PC-9 (cell line): ENCODE data around the gene RBM15. TPM values are rescaled to one million over a fixed set of nuclear protein-coding genes. Genes with fewer than 3 reads are reported as not detected.

Experiments used
- BruUV-seq: library from RNA; stranded (reverse); fragments of 400-500 nt; replicated peaks from 2 replicates; lab custom pipeline; 2021; lab: Mats Ljungman, UMichigan
- CTCF ChIA-PET: fragments of 300-600 bp; sonication (Branson Sonifier 250); formaldehyde crosslinking; loops from one replicate; lab custom pipeline; 2022; ENCODE audit warnings: antibody characterized with exemption; lab: Charles Lee
- POLR2A ChIA-PET: fragments of 300-600 bp; sonication (Branson Sonifier 250); formaldehyde crosslinking; loops from one replicate; lab custom pipeline; 2022; ENCODE audit warnings: antibody characterized with exemption; ENCODE audit not compliant: unreplicated experiment; lab: Charles Lee
- DNase-seq, 2 experiments: peaks; one replicate each; pipeline versions ENCODE4 v3.0.0 to v3.0.0-alpha.2; 2015 to 2022; ENCODE audit warnings: mixed read lengths in 1 of 2
- H2AFZ ChIP-seq: fragments of 200-600 bp; sonication (generic); 2 replicates; pipeline ENCODE4 v1.8.1; 2017; ENCODE audit warnings: antibody characterized with exemption
- H3F3A ChIP-seq: fragments of 200-600 bp; sonication (generic); 2 replicates; pipeline ENCODE4 v1.8.1; 2017; ENCODE audit warnings: antibody characterized with exemption, mild to moderate bottlenecking, low read depth; ENCODE audit not compliant: insufficient read depth
- H3K27ac ChIP-seq: fragments of 200-600 bp; sonication (generic); 2 replicates; pipeline ENCODE4 v1.6.1; 2016; ENCODE audit warnings: mixed run types
- H3K27me3 ChIP-seq: fragments of 200-600 bp; sonication (generic); 2 replicates; pipeline ENCODE4 v1.6.1; 2016; ENCODE audit warnings: low read depth, mixed run types; ENCODE audit not compliant: insufficient read depth
- H3K36me3 ChIP-seq: fragments of 200-600 bp; sonication (generic); 2 replicates; pipeline ENCODE4 v1.6.1; 2016; ENCODE audit warnings: low read depth, mixed run types
- H3K4me1 ChIP-seq: fragments of 200-600 bp; sonication (generic); replicated peaks from 2 replicates; pipeline ENCODE4 v1.6.1; 2016; ENCODE audit warnings: mixed run types; ENCODE audit not compliant: insufficient read depth
- H3K4me2 ChIP-seq: fragments of 200-600 bp; sonication (generic); 2 replicates; pipeline ENCODE4 v1.6.1; 2017; ENCODE audit warnings: mixed run types
- H3K4me3 ChIP-seq: fragments of 200-600 bp; sonication (generic); 2 replicates; pipeline ENCODE4 v1.6.1; 2016; ENCODE audit warnings: mixed run types
- H3K79me2 ChIP-seq: fragments of 200-600 bp; sonication (generic); 2 replicates; pipeline ENCODE4 v1.6.1; 2017; ENCODE audit warnings: low read depth, mixed run types
- H3K9me2 ChIP-seq: fragments of 200-600 bp; sonication (generic); 2 replicates; pipeline ENCODE4 v1.8.1; 2017; ENCODE audit warnings: mild to moderate bottlenecking; ENCODE audit not compliant: insufficient read depth
- H3K9me3 ChIP-seq: fragments of 200-600 bp; sonication (generic); 2 replicates; pipeline ENCODE4 v1.8.1; 2016; ENCODE audit warnings: low read depth; ENCODE audit not compliant: insufficient read depth
- H4K20me1 ChIP-seq: fragments of 200-600 bp; sonication (generic); 2 replicates; pipeline ENCODE4 v1.8.1; 2017; ENCODE audit not compliant: insufficient read depth
- CTCF ChIP-seq: fragments of 200-600 bp; sonication (generic); conservative IDR thresholded peaks from 2 replicates; pipeline ENCODE4 v1.6.1; 2017; ENCODE audit warnings: mixed run types, antibody characterized with exemption, mild to moderate bottlenecking, moderate library complexity
- EZH2 ChIP-seq: fragments of 200-600 bp; sonication (generic); IDR thresholded peaks from 2 replicates; pipeline ENCODE4 v1.8.0; 2017; ENCODE audit warnings: antibody characterized with exemption, low read depth
- intact Hi-C: fragments of 100-400 bp; cut with micrococcal nuclease; formaldehyde crosslinking; loops from one replicate; pipeline ENCODE4 v1.10.0; 2022; ENCODE audit not compliant: unreplicated experiment
- total RNA-seq: library from RNA; stranded (reverse); gene quantifications from 2 replicates; pipeline ENCODE4 v1.2.3, GENCODE V29; 2021

The RBM15 gene
- total RNA-seq, 1 experiment from 2014 or later = 43.1 TPM

GRCh38 chr1:110321846-110322245, 17.3 kb upstream of the RBM15 start:
- Histone ChIP-seq H3K79me2 (no peaks in the 10 kb centered on the region), H2AFZ (no peak overlapping the region), H3K27me3 (no peaks in the 10 kb centered on the region), H4K20me1 (no peaks in the 10 kb centered on the region), H3K9me3 (peaks cover 19% of the 10 kb centered on the region), H3K4me2 (no peak overlapping the region), H3K9me2 (no peaks in the 10 kb centered on the region), H3K36me3 (no peaks in the 10 kb centered on the region), H3K27ac (no peak overlapping the region), H3F3A (peaks cover 20% of the 10 kb centered on the region), H3K4me1 (peaks cover 25% of the 10 kb centered on the region), H3K4me3 (no peak overlapping the region)
- POLR2A ChIA-PET = interaction anchor here (0.6 kb wide), 1 partner anchor 152 kb away, joined by 3 read pairs; no protein-coding TSS in a partner anchor
- TF ChIP-seq EZH2 = no peak
- TF ChIP-seq CTCF = no peak
- CTCF ChIA-PET = no interaction called here
- no TSS peak for BruUV-seq
- no peak for DNase-seq
- intact Hi-C loops = no loop called here

GRCh38 chr1:110324667-110325066, 14.5 kb upstream of the RBM15 start:
- no peaks in the 10 kb centered on the region for H3K9me2 ChIP-seq
- peaks cover 12% of the 10 kb centered on the region for H3F3A ChIP-seq
- no TSS peak for BruUV-seq
- no peaks in the 10 kb centered on the region for H4K20me1 ChIP-seq
- POLR2A ChIA-PET = no interaction called here
- peak in 1 of 2 experiments; percentile 61 for DNase-seq
- H3K4me1 ChIP-seq = peaks cover 17% of the 10 kb centered on the region
- no peaks in the 10 kb centered on the region for H3K27me3 ChIP-seq
- no peak overlapping the region for H2AFZ ChIP-seq
- no peak for TF ChIP-seq CTCF
- no peak for TF ChIP-seq EZH2
- H3K4me2 ChIP-seq = no peak overlapping the region
- H3K36me3 ChIP-seq = no peaks in the 10 kb centered on the region
- no peak overlapping the region for H3K4me3 ChIP-seq
- H3K27ac ChIP-seq = no peak overlapping the region
- peaks cover under 1% of the 10 kb centered on the region; the same call in 1 of the 2 replicates for H3K9me3 ChIP-seq
- CTCF ChIA-PET = no interaction called here
- no peaks in the 10 kb centered on the region for H3K79me2 ChIP-seq
- intact Hi-C loops = no loop called here

- no peaks in the 10 kb centered on the region for H4K20me1 ChIP-seq
- H3K4me2 ChIP-seq = no peak overlapping the region
- no peaks in the 10 kb centered on the region; the same call in 1 of the 2 replicates for H3K9me3 ChIP-seq
- H3K4me3 ChIP-seq = no peak overlapping the region
- ChIA-PET POLR2A (no interaction called here), CTCF (no interaction called here)
- no peak overlapping the region for H2AFZ ChIP-seq
- H3K9me2 ChIP-seq = no peaks in the 10 kb centered on the region
- H3F3A ChIP-seq = peaks cover 8% of the 10 kb centered on the region
- H3K27me3 ChIP-seq = no peaks in the 10 kb centered on the region
- no peaks in the 10 kb centered on the region for H3K36me3 ChIP-seq
- intact Hi-C loops = no loop called here
- 0 out of 2 replicates have a peak, but pooled peaks cover 3% of the 10 kb centered on the region for H3K4me1 ChIP-seq
- no TSS peak for BruUV-seq
- no peaks in the 10 kb centered on the region for H3K79me2 ChIP-seq
- TF ChIP-seq EZH2 = no peak
- TF ChIP-seq CTCF = no peak
- no peak overlapping the region for H3K27ac ChIP-seq
- no peak for DNase-seq
Observed at GRCh38 chr1:110326826-110327225, 12.4 kb upstream of the RBM15 start.
